ENCODE results near the gene TSC22D1.
"Not testable (repeated sequence)": the region's sequence is repeated elsewhere in the genome, so short reads cannot be mapped to it uniquely, and the experiment has no call there.

The TSC22D1 gene

DNA sequence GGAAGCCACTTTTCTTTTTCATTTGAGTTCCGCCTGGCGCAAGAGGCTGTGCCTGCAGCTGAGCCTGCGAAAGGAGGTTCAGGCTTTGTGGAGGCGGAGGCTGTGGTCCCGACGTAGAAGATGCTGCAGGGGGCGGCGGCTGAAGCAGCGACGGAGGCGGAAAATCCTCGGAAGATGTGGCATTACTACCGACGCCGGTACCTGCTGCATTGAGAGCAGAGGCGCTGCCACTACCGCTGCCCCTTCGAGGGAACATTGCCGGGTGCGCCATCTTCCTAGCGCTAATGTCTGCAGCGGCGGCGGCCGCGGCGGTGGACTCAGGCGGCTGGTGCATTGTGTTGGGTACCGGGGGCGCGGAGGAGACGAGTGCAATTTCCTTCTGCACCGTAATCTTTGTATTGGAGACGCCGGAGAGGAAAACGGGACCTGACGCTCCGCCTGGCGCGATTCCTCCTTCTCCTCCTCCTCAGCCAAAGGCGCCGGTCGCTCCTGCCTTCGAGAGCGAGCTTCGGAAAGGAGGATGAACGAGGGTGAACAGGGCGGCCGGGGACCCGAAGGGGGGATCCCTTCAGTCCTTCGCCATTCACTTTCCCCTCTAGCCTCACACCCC, at the start of gene TSC22D1:
Gene TSC22D1 (minus strand): TSS at position 590 of the 610 bp plus-strand sequence. CDS start 256 bp downstream, at position 334.
- in situ Hi-C loops (cut with MboI; ENCODE audit: low sequenced_read_pairs): no loop called here

DNA sequence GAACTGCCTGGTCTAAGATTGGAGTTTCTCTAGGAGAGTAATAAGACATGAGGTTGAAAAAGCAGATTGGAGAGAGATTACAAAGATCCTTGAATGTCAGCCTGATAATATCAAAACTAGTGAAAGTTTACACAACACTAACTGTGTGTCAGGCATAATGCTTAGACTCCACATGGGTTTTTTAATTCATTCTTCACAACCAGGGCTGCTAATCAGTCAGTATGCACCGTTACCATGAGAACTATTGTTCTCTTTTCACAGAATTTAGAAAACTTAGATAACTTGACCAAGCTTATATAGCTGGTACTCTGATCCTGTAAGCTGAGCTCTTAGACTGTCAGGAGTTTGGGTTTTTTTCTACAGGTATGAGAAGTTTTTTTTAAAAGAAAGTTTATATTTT, 46.6 kb upstream of the TSC22D1 start:
- in situ Hi-C loops (cut with MboI; ENCODE audit: low sequenced_read_pairs): no loop called here

DNA sequence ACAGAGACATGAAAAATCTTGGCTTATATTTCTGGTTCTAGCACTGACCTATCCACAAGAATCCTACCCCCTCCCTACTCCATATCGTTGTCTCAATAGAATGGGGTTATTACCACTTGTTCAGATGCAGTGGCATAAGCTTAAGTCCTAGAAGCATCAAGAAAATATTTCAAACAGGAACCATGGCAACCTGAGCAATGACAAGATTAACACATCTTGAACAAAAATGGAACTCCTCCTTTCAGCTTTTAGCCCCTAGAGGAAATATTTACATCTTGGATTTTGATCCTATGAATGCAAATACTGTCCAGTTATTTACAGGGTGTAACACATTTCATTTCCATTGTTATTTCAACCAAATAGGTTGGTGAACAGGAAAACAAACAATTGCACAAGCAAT, 46.1 kb upstream of the TSC22D1 start:
- in situ Hi-C loops (cut with MboI; ENCODE audit: low sequenced_read_pairs): no loop called here

DNA sequence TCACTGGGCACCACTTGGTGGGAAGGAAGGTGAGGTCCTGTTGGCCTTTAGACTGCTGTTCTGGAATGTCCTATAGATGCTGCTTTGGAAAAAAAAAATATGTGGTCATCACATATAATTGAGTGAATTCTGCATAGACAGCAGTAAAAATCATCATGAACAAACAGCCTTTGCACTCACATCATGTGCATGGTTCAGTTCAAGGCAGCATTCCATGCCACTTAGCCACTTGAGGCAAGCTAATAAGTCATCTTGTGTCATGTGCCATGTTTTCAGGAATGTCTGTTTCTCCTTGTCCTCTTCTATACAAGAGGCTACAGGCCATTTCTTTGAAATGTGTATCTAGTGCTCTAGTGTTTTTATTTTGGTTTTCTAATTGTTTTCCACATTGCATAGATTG, 43.9 kb upstream of the TSC22D1 start:
- in situ Hi-C loops (cut with MboI; ENCODE audit: low sequenced_read_pairs): no loop called here

DNA sequence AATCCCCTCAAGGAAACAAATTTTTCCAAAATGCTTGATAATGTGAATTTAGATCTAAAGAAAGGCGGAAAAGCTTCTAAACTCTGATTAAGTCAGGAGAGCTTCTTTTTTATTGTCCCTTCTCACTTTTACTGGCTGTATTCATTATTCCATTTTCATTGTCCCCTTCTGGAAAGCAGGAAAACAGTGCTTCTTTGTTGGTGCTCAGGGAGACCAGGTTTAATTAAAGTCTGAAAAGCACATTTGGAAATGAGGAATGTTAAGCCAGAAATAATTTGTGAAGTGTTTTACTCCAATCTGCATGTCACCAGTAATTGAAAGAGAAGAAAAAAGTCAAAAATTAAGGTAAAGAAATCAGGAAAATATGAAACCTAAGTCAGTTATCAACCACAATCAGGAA, 43.5 kb upstream of the TSC22D1 start:
- in situ Hi-C loops (cut with MboI; ENCODE audit: low sequenced_read_pairs): no loop called here

DNA sequence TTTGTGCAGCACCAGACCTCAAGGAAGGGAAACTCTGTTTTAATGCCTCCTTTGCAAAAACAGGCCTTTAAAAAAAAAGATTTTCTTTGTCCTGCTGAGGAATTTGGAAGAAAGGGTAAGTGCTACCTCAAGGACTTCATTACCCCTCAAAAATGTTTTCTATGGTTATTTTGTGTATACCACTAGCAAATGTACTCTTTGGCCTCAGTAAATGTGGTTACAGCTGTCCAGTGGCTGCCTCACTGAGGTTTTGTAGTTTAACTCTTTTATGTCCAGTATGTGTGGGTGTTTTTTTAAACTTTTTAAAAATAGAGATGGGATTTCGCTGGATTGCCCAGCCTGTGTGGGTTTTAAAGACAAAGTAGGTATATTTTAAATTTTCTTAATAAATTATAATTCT, 42.2 kb upstream of the TSC22D1 start:
- in situ Hi-C loops (cut with MboI; ENCODE audit: low sequenced_read_pairs): no loop called here

DNA sequence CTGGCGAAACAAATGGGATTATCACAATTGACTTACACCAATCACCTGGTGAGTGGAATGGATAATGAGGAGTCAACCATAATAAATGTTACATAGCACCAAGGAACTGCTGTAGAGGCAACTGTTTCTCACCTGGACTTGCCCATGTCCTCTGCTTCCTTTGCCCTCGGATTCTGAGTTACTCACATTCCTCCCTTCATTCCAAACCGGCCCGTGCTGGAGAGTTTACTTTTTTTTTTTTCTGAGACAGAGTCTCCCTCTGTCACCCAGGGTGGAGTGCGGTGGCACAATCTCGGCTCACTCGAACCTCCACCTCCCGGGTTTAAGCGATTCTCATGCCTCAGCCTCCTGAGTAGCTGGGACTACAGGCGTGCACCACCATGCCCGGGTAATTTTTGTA, 41.5 kb upstream of the TSC22D1 start:
- in situ Hi-C loops (cut with MboI; ENCODE audit: low sequenced_read_pairs): no loop called here

DNA sequence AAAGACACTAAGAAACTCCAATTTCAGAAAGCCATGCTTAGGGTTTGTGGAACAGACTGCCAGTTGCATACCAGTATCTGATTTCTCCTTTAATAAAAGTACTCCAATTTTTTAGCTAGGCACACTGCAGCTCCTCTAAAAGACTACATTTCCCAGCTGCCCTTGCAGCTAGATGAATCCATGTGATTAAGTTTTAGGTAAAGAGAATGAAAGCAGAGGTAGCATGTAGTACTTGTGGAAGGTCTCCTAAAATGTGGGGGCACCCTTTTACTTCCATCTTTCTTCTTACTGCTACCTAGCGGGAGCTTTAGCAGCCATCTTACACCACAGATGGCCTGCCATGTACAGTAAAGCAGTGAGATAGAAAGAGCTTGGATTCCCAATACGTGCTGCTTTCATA, 33.0 kb upstream of the TSC22D1 start:
- in situ Hi-C loops (cut with MboI; ENCODE audit: low sequenced_read_pairs): no loop called here

DNA sequence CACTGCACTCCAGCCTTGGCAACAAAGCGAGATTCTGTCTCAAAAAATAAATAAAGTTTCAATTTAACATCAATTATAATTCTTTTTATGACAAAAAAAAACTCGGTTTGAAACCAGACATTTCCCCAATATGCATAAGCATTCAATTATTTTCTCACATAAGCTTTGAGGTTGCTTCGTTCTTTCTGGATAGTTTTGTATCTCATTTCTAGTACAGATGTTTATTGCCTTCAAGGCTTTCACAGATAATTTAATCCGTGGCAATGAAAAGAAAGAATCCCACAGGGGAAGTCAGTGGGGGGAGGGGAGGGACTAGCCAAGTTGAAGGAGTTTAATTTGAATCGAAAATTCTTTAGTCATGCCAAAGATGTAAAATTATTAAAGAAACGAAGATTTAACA, 29.6 kb upstream of the TSC22D1 start:
- in situ Hi-C loops (cut with MboI; ENCODE audit: low sequenced_read_pairs): no loop called here

DNA sequence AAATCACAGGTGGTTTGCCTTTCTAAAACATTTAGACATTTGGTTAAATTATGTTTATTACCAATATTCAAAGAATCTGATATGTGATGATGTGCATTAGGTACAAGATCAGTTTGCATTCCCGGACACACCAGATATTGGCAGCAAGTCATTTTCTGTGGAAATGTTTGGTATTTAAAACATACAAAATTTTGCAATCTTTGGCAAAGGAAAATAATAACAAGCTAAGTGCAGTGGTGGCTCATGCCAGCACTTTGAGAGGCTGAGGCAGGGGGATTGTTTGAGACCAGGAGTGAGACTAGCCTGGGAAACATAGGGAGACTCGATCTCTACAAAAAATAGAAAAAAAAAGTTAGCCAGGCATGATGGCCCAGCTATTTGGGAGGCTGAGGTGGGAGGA, 29.1 kb upstream of the TSC22D1 start:
- in situ Hi-C loops (cut with MboI; ENCODE audit: low sequenced_read_pairs): no loop called here

DNA sequence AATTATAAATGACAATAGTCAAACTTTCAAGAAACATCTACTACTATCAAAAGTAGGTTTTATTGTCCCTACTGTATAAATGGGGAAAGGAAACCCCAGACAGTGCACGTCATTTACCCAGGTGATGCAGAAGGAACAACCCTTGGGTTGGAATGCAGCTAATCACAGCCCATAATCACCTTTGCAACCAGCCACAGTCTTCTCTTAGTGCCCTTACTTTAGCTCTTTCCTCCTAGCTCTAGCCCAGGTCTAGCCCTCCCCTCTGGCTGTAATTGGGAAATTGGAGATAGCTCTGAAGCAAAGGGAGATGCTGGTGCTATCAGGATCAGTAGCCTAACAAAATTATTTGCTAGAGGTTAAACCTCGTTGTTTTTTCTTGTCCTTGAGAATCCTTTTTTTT, 25.5 kb upstream of the TSC22D1 start:
- in situ Hi-C loops (cut with MboI; ENCODE audit: low sequenced_read_pairs): no loop called here

DNA sequence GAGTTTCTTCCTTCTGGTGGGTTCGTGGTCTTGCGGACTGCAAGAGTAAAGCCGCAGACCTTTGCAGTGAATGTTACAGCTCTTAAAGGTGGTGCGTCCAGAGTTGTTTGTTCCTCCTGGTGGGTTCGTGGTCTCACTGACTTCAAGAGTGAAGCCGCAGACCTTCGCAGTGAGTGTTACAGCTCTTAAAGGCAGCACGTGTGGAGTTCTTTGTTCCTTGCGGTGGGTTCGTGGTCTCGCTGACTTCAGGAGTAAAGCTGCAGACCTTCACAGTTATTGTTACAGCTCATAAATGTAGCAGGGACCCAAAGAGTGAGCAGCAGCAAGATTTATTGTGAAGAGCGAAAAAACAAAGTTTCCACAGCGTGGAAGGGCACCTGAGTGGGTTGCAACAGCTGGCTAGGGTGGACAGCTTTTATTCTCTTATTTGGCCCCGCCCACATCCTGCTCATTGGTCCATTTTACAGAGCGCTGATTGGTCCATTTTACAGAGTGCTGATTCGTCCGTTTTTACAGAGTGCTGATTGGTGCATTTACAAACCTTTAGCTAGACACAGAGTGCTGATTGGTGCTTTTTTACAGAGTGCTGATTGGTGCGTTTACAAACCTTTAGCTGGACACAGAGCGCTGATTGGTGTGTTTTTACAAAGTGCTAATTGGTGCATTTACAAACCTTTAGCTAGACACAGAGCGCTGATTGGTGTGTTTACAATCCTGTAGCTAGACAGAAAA, 17.9 kb upstream of the TSC22D1 start:
- in situ Hi-C loops (cut with MboI; ENCODE audit: low sequenced_read_pairs): not testable (repeated sequence)

DNA sequence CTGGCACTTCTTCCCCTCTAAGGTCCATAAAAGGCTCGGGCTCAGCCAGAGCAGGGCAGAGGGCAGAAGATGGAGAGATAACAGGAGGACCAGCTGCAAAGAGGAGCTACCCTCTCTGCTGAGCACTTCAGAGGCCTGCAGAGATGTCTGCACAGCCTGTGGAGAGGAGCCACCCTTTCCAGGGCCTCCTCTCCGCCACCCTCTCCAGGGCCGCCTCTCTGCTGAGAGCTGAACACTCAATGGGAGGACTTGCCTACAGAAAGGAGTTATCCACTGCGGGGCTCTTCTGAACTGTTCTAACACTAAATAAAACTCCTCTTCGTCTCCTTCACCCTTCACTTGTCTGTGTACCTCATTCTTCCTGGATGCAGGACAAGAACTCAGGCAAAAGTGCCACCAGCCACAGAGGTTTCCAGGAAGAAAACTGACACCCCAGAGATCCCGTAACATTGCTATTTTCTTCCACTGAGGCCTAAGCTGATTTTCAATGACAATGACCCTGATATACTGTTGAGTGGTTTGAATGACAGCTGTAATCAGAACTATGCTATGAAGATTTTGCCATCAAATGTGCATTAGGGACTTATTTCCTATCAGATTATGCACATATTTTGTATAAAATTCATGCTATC, 16.2 kb upstream of the TSC22D1 start:
- in situ Hi-C loops (cut with MboI; ENCODE audit: low sequenced_read_pairs): no loop called here

DNA sequence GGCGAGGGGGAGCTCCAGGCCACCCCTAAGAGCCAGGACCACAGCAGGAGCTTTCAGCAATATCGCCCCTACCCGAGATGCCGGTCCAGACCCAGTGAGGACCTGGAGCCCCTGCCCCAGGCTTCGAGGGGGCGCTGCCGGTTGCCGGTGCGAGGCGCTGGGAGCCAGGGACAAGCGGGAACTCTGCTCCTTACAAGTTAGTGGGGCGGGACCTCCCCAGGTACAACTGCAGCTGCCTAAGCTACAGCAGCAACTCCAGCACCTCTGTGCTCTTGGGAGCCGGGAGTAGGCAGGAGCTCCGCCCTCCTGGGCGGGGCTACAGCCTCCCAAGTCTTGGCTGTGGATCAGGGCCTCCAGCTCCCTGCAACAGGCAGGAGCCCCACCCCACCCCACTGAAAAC, 15.2 kb upstream of the TSC22D1 start:
- in situ Hi-C loops (cut with MboI; ENCODE audit: low sequenced_read_pairs): no loop called here

DNA sequence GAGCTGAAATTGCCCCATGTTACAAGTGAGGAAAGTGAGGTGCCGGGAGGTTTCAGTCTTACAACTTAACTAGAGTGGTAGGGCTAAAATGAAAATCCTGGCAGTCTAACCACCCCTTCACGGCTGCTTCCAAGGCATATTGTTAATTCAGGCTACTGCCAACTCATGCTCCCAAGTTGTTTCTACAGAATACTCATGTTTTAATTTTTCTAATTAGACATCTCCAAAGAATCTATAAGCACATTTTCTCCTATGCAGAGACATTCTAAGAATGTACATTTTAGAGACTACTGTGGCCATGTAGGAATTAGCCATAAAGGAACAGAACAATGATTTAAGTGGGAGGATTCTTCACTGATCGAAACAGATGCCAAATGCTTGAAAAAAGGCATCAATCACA, 7.0 kb upstream of the TSC22D1 start:
- in situ Hi-C loops (cut with MboI; ENCODE audit: low sequenced_read_pairs): no loop called here

DNA sequence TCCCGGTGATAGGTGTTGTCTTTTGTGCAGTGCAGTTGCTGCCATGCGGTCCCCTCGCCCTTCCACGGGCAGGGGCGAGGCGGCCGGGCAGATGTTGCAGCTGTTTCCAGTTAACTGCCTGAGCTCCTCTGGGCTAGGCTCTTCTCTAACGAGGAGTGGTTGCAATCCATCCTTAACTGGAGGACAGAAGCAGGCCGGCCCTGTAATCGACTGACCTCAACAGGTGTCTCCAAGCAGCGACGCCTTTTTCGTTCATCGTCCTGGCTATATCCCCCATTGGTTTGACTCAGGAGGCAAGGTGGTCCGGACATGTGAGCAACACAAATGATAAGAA, 1.9 kb upstream of the TSC22D1 start:
- in situ Hi-C loops (cut with MboI; ENCODE audit: low sequenced_read_pairs): no loop called here

DNA sequence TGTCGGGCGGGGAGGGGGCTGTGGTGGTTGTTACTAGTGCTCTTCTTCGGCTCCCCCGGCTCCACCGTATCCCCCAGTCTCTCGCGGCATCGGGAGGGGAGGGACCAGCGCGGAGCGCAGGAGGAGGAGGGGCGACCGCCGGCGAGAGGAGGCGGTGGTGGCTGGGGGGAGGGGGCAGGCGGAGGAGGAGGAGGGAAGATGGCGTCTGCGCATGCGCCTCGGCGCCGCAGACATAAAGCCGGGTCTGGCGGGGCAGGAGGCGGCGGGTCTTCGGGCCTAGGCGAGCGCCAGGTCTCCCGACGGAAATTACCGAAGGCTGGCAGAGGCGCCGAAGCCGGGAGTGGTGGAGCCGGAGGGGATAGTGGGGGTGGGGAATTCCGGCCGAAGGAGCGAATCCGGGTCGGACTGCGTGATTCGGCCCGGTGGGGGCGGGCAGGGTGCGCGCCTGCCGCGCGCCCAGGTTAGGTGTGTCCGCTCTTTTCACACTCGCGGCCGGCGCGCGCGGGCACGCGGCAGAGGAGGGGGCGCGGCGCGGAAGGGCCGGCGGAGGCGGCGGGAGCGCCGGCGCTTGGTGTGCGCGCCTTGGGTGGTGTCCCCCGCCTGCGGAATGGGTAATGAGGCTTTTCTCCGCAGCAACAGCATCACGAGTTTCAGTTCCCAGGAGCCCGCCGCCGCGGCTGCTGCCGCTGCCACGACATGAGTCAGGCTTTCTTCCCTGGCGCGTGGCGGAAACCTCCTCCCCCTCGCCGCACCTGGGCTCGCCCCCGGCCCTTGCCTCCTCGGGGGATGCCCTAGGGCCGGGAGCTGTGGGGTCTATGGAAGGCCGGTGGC, 1.3 kb upstream of the TSC22D1 start:
- in situ Hi-C loops (cut with MboI; ENCODE audit: low sequenced_read_pairs): no loop called here

DNA sequence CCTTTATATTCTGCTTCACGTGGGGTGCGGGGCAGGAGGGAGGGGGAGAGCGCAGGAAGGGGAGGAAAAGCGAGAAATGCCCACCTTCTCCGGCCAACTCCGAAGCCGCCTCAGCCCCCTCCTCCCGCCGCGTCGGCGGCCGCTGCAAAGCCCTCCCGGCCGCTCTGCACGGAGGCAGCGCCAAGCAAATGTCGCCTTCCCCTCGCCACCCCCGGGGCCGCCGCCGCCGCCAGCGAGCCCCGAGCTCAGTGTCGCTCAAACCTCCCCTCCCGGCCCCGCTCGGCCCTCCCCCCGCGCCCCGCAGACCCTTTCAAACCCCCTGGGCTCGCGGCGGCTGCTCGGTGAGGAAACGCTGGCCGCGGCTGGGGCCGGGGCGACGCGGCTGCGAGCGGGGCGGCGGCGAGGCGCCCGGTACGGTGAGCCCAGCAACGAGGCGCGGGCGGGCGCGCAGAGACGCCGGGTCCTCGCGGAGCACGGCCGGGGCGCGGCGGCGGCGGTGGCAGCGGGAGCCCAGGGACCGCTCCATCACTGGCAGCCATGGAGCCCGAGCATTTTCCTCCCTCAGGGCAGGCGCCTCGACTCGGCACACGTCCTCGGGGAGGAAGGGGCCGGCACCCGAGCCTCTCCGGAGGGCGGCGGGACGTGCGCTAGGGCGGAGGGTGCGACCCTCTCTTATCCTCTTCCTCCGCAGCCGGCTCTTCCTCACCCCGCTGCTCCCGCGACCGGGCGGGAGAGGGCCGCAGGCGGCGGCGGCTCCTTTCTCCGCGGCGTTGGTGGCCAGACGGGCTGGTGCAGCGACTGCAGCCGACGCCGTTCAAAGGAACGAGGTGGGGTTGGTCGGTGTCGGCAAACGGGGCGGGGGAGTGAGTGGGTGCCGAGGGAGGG, 463 bp upstream of the TSC22D1 start:
- in situ Hi-C loops (cut with MboI; ENCODE audit: low sequenced_read_pairs): no loop called here

DNA sequence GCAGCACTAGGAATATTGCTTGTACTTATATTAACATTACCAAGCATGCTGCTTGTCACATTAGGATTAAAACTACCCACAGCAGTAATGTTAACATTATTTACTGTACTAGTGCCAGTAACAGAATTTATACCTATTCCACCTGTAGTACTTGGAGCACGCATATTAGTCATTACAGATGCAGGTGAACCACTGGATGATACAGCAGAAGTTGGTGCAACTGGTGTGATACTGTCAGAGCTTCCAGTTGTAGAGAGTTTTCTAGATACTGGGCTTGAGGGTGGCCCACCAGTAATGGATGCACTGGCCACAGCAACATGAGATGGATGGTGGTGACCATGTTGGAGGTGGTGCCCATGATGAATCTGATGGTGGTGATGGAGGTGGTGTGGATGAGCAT, 1.1 kb downstream of the TSC22D1 start:
- in situ Hi-C loops (cut with MboI; ENCODE audit: low sequenced_read_pairs): no loop called here

DNA sequence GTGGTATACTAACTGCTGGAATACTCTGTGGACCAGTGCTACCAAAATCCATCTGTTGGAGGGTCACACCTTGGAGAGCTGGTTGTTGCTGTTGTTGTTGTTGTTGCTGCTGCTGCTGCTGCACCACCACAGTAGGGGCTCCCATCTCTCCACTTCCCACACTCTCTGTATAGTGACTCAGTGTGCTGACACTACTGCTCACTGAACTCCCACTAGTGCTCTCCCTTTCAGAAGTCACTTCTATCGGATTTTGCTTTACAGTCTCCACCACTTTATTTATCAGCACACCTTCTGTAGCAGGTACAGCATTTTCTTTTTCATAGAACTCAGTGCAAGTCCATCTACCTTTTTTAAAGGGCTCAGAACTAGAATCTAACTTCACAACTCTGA, 1.7 kb downstream of the TSC22D1 start:
- in situ Hi-C loops (cut with MboI; ENCODE audit: low sequenced_read_pairs): no loop called here

Data from HL-60/S4 treated with retinoic acid at 250 ng/mL for 4 days and 3 days (cell line).